ENCODE results near the gene SRBD1. TPM values are rescaled to one million over a fixed set of nuclear protein-coding genes. Genes with fewer than 3 reads are reported as not detected.
"Not testable (repeated sequence)": the region's sequence is repeated elsewhere in the genome, so short reads cannot be mapped to it uniquely, and the experiment has no call there.

SRBD1 gene
- total RNA-seq, 1 experiment from 2014 or later: 21.9 TPM

DNA sequence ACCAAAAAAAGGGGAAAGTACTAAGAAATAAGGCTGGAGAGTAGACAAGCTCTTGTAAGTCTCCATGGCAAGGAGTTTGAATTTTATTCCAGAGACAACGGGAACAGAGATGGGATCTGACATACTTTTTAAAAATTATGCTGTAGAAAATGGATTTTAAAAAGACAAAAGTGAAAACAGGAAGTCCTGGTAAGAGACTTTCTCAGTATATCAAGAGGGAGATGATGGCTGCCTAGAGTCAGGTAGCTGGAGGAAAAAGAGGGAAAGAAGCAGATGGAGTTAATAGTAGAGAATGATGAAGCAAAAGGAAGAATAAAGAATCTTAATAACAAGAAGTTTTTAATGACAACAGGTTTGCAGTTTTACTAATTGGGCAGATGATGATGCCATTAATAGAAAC is 168.1 kb downstream of the SRBD1 start:
- DNase-seq (ENCODE audit: low read depth in 1 of 2, low spot score in 2 of 2): no peak
- H3K36me3 ChIP-seq: no peaks in the 10 kb centered on the region
- H3K27ac ChIP-seq: no peak overlapping the region
- H3K27me3 ChIP-seq (replicated peaks): no peaks in the 10 kb centered on the region; the same call in 1 of the 2 replicates
- peaks cover 23% of the 10 kb centered on the region for H3K4me1 ChIP-seq (replicated peaks)
- no peaks in the 10 kb centered on the region for H3K9me3 ChIP-seq (replicated peaks)
- H3K4me3 ChIP-seq: no peak overlapping the region

- H3K27ac ChIP-seq: no peak overlapping the region
- no peaks in the 10 kb centered on the region for H3K9me3 ChIP-seq (replicated peaks)
- no peaks in the 10 kb centered on the region; the same call in 1 of the 2 replicates for H3K27me3 ChIP-seq (replicated peaks)
- DNase-seq (ENCODE audit: low read depth in 1 of 2, low spot score in 2 of 2): no peak
- peaks cover 23% of the 10 kb centered on the region for H3K4me1 ChIP-seq (replicated peaks)
- no peaks in the 10 kb centered on the region for H3K36me3 ChIP-seq
- no peak overlapping the region for H3K4me3 ChIP-seq
Measured at GRCh38 chr2:45442026-45442425, 169.0 kb downstream of the SRBD1 start.

- Histone ChIP-seq H3K36me3 (no peaks in the 10 kb centered on the region), H3K27ac (no peak overlapping the region)
Measured at GRCh38 chr2:45441571-45441970, 169.5 kb downstream of the SRBD1 start.

GRCh38 chr2:45439788-45440773 is 171.0 kb downstream of the SRBD1 start:
- H3K4me1 ChIP-seq (replicated peaks): peaks cover 34% of the 10 kb centered on the region
- peak in 1 of 2 experiments; percentile 41 for DNase-seq (ENCODE audit: low read depth in 1 of 2, low spot score in 2 of 2)
- H3K27ac ChIP-seq: peak overlapping the region; percentile 42
- no peaks in the 10 kb centered on the region for H3K9me3 ChIP-seq (replicated peaks)
- H3K4me3 ChIP-seq: no peak overlapping the region
- no peaks in the 10 kb centered on the region; the same call in 1 of the 2 replicates for H3K27me3 ChIP-seq (replicated peaks)
- no peaks in the 10 kb centered on the region for H3K36me3 ChIP-seq

More at GRCh38 chr2:45441571-45441970, 169.5 kb downstream of the SRBD1 start:
- Histone ChIP-seq H3K4me1 (replicated peaks) (peaks cover 23% of the 10 kb centered on the region), H3K4me3 (no peak overlapping the region), H3K27me3 (replicated peaks) (no peaks in the 10 kb centered on the region; the same call in 1 of the 2 replicates), H3K9me3 (replicated peaks) (no peaks in the 10 kb centered on the region)
- no peak for DNase-seq (ENCODE audit: low read depth in 1 of 2, low spot score in 2 of 2)

GRCh38 chr2:45438872-45439665 is 172.0 kb downstream of the SRBD1 start:
- H3K9me3 ChIP-seq (replicated peaks): no peaks in the 10 kb centered on the region
- no peaks in the 10 kb centered on the region for H3K36me3 ChIP-seq
- no peaks in the 10 kb centered on the region; the same call in 1 of the 2 replicates for H3K27me3 ChIP-seq (replicated peaks)
- no peak overlapping the region for H3K4me3 ChIP-seq
- peaks cover 39% of the 10 kb centered on the region for H3K4me1 ChIP-seq (replicated peaks)
- no peak for DNase-seq (ENCODE audit: low read depth in 1 of 2, low spot score in 2 of 2)
- no peak overlapping the region for H3K27ac ChIP-seq

DNA sequence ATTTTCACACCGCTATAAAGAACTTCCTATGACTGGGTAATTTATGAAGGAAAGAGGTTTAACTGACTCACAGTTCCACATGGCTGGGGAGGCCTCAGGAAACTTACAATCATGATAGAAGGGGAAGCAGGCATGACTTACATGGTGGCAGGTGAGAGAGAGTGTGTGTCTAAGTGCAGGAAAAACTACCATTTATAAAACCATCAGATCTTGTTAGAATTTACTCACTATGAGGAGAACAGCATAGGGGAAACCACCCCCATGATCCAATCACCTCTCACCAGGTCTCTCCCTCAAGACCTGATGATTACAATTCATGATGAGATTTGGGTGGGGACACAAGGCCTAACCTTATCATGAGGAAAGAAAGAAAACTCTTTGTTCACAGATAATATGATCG is 174.6 kb downstream of the SRBD1 start:
- H3K36me3 ChIP-seq: no peaks in the 10 kb centered on the region
- H3K4me1 ChIP-seq (replicated peaks): peaks cover 50% of the 10 kb centered on the region
- no peaks in the 10 kb centered on the region for H3K9me3 ChIP-seq (replicated peaks)
- no peaks in the 10 kb centered on the region; the same call in 1 of the 2 replicates for H3K27me3 ChIP-seq (replicated peaks)
- H3K4me3 ChIP-seq: no peak overlapping the region
- DNase-seq (ENCODE audit: low read depth in 1 of 2, low spot score in 2 of 2): no peak
- H3K27ac ChIP-seq: no peak overlapping the region

- no peak overlapping the region for H3K4me3 ChIP-seq
- no peaks in the 10 kb centered on the region for H3K9me3 ChIP-seq (replicated peaks)
- H3K27me3 ChIP-seq (replicated peaks): no peaks in the 10 kb centered on the region; the same call in 1 of the 2 replicates
- no peaks in the 10 kb centered on the region for H3K36me3 ChIP-seq
- H3K27ac ChIP-seq: peak overlapping the region; percentile 58
- peaks cover 41% of the 10 kb centered on the region for H3K4me1 ChIP-seq (replicated peaks)
- DNase-seq (ENCODE audit: low read depth in 1 of 2, low spot score in 2 of 2): peak; percentile 53 to 83
Measured at GRCh38 chr2:45435316-45435715, 175.8 kb downstream of the SRBD1 start.

DNA sequence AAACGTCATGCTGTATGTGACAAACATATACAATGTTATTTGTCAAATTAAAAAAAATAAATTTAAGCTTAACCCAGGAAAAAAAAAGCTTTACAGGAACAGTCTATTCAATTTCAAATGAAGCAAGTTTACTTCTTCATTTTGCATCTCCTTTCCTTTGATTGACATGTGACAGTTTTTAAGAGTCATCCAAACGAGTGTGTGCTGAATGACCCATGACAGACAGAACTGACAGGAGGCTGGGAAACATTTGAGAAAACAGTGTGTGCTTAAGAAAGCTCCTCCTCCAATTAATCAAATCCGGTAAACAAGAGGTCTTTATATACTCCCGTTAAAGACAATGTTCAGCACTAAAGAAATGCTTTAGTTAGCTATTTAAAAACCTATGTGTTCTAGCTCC is 177.7 kb downstream of the SRBD1 start:
- Histone ChIP-seq H3K9me3 (replicated peaks) (no peaks in the 10 kb centered on the region), H3K36me3 (no peaks in the 10 kb centered on the region), H3K27me3 (replicated peaks) (no peaks in the 10 kb centered on the region), H3K27ac (no peak overlapping the region), H3K4me3 (no peak overlapping the region), H3K4me1 (replicated peaks) (peaks cover 32% of the 10 kb centered on the region)
- DNase-seq (ENCODE audit: low read depth in 1 of 2, low spot score in 2 of 2): no peak

GRCh38 chr2:45432406-45432805 is 178.7 kb downstream of the SRBD1 start:
- DNase-seq (ENCODE audit: low read depth in 1 of 2, low spot score in 2 of 2): no peak
- Histone ChIP-seq H3K9me3 (replicated peaks) (no peaks in the 10 kb centered on the region), H3K36me3 (no peaks in the 10 kb centered on the region), H3K27ac (no peak overlapping the region), H3K4me1 (replicated peaks) (peaks cover 32% of the 10 kb centered on the region), H3K4me3 (no peak overlapping the region), H3K27me3 (replicated peaks) (no peaks in the 10 kb centered on the region)

GRCh38 chr2:45426025-45426424 is 185.0 kb downstream of the SRBD1 start:
- DNase-seq (ENCODE audit: low read depth in 1 of 2, low spot score in 2 of 2); H3K4me1 ChIP-seq (replicated peaks); H3K27ac ChIP-seq; H3K4me3 ChIP-seq; H3K9me3 ChIP-seq (replicated peaks); H3K36me3 ChIP-seq; H3K27me3 ChIP-seq (replicated peaks): not testable (repeated sequence)

- no peak for DNase-seq (ENCODE audit: low read depth in 1 of 2, low spot score in 2 of 2)
- Histone ChIP-seq H3K4me3 (no peak overlapping the region), H3K36me3 (peaks cover 3% of the 10 kb centered on the region; the same call in 1 of the 2 replicates), H3K27ac (no peak overlapping the region), H3K27me3 (replicated peaks) (no peaks in the 10 kb centered on the region), H3K4me1 (replicated peaks) (no peaks in the 10 kb centered on the region), H3K9me3 (replicated peaks) (no peaks in the 10 kb centered on the region)
Measured at GRCh38 chr2:45422921-45423320, 188.1 kb downstream of the SRBD1 start.

DNA sequence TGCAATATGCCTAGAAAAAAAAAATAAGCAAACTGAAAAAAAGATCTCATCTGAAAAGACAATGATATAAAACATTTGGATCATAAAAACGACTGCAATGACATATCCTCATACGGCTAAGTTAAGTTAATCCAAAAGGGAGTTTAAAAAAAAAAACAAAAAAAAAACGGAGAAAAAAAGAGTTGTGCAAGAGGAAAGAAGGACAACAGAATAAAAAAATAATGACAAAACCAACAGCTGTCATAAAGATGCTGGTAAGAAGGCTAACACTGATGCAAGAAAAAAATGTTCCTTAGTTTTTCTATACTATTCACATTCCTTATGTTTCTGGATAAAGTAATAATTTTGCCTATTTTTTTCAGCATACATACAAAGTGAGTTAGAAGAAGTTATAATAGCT is 192.5 kb downstream of the SRBD1 start:
- Histone ChIP-seq H3K4me1 (replicated peaks) (no peaks in the 10 kb centered on the region), H3K36me3 (peaks cover 7% of the 10 kb centered on the region; the same call in 1 of the 2 replicates), H3K27me3 (replicated peaks) (no peaks in the 10 kb centered on the region), H3K27ac (no peak overlapping the region), H3K4me3 (no peak overlapping the region), H3K9me3 (replicated peaks) (no peaks in the 10 kb centered on the region)
- DNase-seq (ENCODE audit: low read depth in 1 of 2, low spot score in 2 of 2): no peak

GRCh38 chr2:45415534-45416123 is 195.4 kb downstream of the SRBD1 start:
- H3K9me3 ChIP-seq (replicated peaks): no peaks in the 10 kb centered on the region
- no peaks in the 10 kb centered on the region for H3K27me3 ChIP-seq (replicated peaks)
- H3K36me3 ChIP-seq: peaks cover 17% of the 10 kb centered on the region
- H3K27ac ChIP-seq: no peak overlapping the region
- H3K4me1 ChIP-seq (replicated peaks): no peaks in the 10 kb centered on the region
- no peak for DNase-seq (ENCODE audit: low read depth in 1 of 2, low spot score in 2 of 2)
- no peak overlapping the region for H3K4me3 ChIP-seq
